T-helper 1 cell treated with Interleukin-12 subunit alpha and Interleukin-12 subunit beta and Interleukin-4 antibody, amounts not matched to agents 30 μg/mL and 1 μg/mL, for 36 hours (primary cell): ENCODE data around the gene BABAM2.
"Not testable (repeated sequence)": the region's sequence is repeated elsewhere in the genome, so short reads cannot be mapped to it uniquely, and the experiment has no call there.

Experiments
- H3K27ac Mint-ChIP-seq: one replicate; pipeline ENCODE4 v1.8.0; 2021; ENCODE audit warnings: mild to moderate bottlenecking, mixed read lengths
- H3K27me3 Mint-ChIP-seq: one replicate; pipeline ENCODE4 v1.8.0; 2021; ENCODE audit warnings: low read depth, mixed read lengths
- H3K36me3 Mint-ChIP-seq: one replicate; pipeline ENCODE4 v1.8.0; 2021; ENCODE audit warnings: low read depth, mixed read lengths
- H3K4me1 Mint-ChIP-seq: one replicate; pipeline ENCODE4 v1.8.0; 2021; ENCODE audit warnings: low read depth, mixed read lengths
- H3K4me3 Mint-ChIP-seq: one replicate; pipeline ENCODE4 v1.8.0; 2021; ENCODE audit warnings: mild to moderate bottlenecking, moderate library complexity, mixed read lengths
- H3K9me3 Mint-ChIP-seq: one replicate; pipeline ENCODE4 v1.8.0; 2021; ENCODE audit warnings: mixed read lengths

The BABAM2 gene

GRCh38 chr2:27863955-27864354 is 26.6 kb upstream of the BABAM2 start:
- not testable (repeated sequence) for H3K27me3 Mint-ChIP-seq, H3K9me3 Mint-ChIP-seq

DNA sequence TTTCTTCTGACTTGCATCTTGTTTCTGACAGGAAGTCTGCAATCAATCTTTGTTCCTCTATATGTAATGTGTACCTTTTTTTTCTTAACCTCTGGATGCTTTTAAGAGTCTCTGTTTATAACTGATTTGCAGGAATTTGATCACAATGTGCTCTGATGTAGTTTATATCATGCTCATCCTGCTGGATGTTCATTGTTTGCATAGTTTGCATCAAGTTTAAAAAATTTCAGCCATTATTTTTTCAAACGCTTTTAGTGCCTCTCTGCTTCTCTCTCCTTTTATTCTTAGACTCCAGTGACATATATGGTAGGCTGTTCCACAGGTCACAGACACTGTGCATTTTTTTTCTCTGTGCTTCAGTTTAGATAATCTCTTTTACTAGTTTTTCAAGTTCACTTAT is 24.3 kb upstream of the BABAM2 start:
- H3K9me3 Mint-ChIP-seq: no peaks in the 10 kb centered on the region
- no peaks in the 10 kb centered on the region for H3K4me1 Mint-ChIP-seq
- H3K36me3 Mint-ChIP-seq: no peaks in the 10 kb centered on the region
- no peak overlapping the region for H3K4me3 Mint-ChIP-seq
- no peaks in the 10 kb centered on the region for H3K27me3 Mint-ChIP-seq
- H3K27ac Mint-ChIP-seq: no peak overlapping the region

More at GRCh38 chr2:27863955-27864354, 26.6 kb upstream of the BABAM2 start:
- not testable (repeated sequence) for H3K36me3 Mint-ChIP-seq, H3K4me3 Mint-ChIP-seq, H3K4me1 Mint-ChIP-seq, H3K27ac Mint-ChIP-seq

- no peaks in the 10 kb centered on the region for H3K27me3 Mint-ChIP-seq
- H3K36me3 Mint-ChIP-seq: peaks cover 2% of the 10 kb centered on the region
- no peaks in the 10 kb centered on the region for H3K9me3 Mint-ChIP-seq
- H3K4me3 Mint-ChIP-seq: no peak overlapping the region
- no peaks in the 10 kb centered on the region for H3K4me1 Mint-ChIP-seq
- H3K27ac Mint-ChIP-seq: no peak overlapping the region
Observed at GRCh38 chr2:27869763-27870162, 20.8 kb upstream of the BABAM2 start.

DNA sequence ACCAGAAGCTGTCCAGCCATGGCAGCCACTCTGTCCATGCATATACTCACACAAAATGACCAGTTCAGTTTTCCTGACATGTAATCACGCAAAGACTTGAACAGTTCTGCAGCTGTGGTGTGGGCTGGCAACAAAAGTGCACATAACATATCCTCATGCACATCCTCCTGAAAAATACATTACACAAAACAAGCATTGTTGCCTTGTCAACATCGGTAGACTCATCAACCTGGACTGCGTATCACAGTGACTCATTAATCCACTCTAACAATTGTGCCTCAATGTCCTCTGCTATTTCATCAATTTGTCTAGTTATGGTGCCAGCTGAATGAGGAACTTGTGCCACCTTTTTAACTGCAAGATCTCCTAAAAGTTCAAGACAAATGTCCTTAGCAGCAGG is 19.8 kb upstream of the BABAM2 start:
- no peak overlapping the region for H3K4me3 Mint-ChIP-seq
- H3K27me3 Mint-ChIP-seq: no peaks in the 10 kb centered on the region
- peaks cover 2% of the 10 kb centered on the region for H3K36me3 Mint-ChIP-seq
- no peak overlapping the region for H3K27ac Mint-ChIP-seq
- no peaks in the 10 kb centered on the region for H3K4me1 Mint-ChIP-seq
- H3K9me3 Mint-ChIP-seq: peaks cover 2% of the 10 kb centered on the region

- Mint-ChIP-seq H3K27ac (no peak overlapping the region), H3K27me3 (no peaks in the 10 kb centered on the region), H3K4me3 (no peak overlapping the region), H3K9me3 (peaks cover 4% of the 10 kb centered on the region), H3K4me1 (no peaks in the 10 kb centered on the region), H3K36me3 (peaks cover 2% of the 10 kb centered on the region)
Observed at GRCh38 chr2:27871802-27872201, 18.7 kb upstream of the BABAM2 start.

DNA sequence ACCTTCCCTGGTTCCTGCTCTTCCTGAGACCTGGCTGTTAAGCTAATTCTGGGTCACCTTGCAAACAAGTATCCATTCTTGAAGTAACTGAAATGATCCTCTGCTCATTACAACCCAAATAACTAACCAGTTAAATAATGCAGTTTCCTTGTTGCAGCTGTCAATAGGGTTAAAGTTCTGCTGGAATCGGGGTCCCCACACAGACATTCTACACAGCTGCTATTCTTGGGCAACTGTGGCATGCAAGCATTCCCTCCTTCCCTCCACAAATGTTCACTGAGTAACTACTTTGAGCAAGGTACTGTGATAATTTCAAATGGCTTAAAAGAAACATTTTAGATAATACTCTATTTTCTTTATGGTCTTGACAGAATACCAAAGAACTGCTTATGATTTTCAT is 17.4 kb upstream of the BABAM2 start:
- peaks cover 2% of the 10 kb centered on the region for H3K36me3 Mint-ChIP-seq
- no peak overlapping the region for H3K4me3 Mint-ChIP-seq
- peaks cover 9% of the 10 kb centered on the region for H3K9me3 Mint-ChIP-seq
- no peak overlapping the region for H3K27ac Mint-ChIP-seq
- H3K27me3 Mint-ChIP-seq: no peaks in the 10 kb centered on the region
- H3K4me1 Mint-ChIP-seq: no peaks in the 10 kb centered on the region

- no peaks in the 10 kb centered on the region for H3K27me3 Mint-ChIP-seq
- H3K36me3 Mint-ChIP-seq: peaks cover 6% of the 10 kb centered on the region
- H3K4me3 Mint-ChIP-seq: no peak overlapping the region
- no peak overlapping the region for H3K27ac Mint-ChIP-seq
- H3K9me3 Mint-ChIP-seq: peaks cover 24% of the 10 kb centered on the region
- H3K4me1 Mint-ChIP-seq: no peaks in the 10 kb centered on the region
Observed at GRCh38 chr2:27875089-27875881, 15.2 kb upstream of the BABAM2 start.

GRCh38 chr2:27878825-27879224 is 11.7 kb upstream of the BABAM2 start:
- H3K36me3 Mint-ChIP-seq: peaks cover 8% of the 10 kb centered on the region
- no peak overlapping the region for H3K27ac Mint-ChIP-seq
- H3K9me3 Mint-ChIP-seq: peaks cover 39% of the 10 kb centered on the region
- H3K4me1 Mint-ChIP-seq: no peaks in the 10 kb centered on the region
- H3K4me3 Mint-ChIP-seq: no peak overlapping the region
- H3K27me3 Mint-ChIP-seq: no peaks in the 10 kb centered on the region

DNA sequence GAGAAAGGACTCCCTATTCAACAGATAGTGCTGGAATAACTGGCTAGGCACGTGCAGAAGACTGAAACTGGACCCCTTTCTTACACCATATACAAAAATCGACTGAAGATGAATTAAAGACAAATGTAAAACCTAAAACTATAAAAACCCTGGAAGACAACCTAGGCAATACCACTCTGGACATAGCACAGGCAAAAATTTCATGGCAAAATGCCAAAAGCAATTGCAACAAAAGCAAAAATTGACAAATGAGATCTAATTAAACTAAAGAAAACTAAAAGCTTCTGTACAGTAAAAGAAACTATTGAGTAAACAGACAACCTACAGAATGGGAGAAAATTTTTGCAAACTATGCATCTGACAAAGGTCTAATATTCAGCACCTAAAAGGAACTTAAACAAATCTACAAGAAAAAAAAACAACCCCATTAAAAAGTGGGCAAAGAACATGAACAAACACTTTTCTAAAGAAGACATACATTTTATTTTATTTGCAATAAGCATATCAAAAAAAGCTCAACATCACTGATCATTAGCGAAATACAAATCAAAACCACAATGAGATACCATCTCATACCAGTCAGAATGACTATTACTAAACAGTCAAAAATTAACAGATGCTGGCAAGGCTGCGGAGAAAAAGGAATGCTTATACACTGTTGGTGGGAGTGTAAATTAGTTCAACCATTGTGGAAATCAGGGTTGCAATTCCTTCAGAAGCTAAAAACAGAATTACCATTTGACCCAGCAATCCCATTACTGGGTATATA is 8.5 kb upstream of the BABAM2 start:
- not testable (repeated sequence) for H3K4me1 Mint-ChIP-seq, H3K4me3 Mint-ChIP-seq, H3K27me3 Mint-ChIP-seq, H3K27ac Mint-ChIP-seq, H3K36me3 Mint-ChIP-seq
- H3K9me3 Mint-ChIP-seq: peaks cover 35% of the 10 kb centered on the region

- H3K27ac Mint-ChIP-seq, H3K36me3 Mint-ChIP-seq, H3K4me1 Mint-ChIP-seq, H3K4me3 Mint-ChIP-seq, H3K27me3 Mint-ChIP-seq: not testable (repeated sequence)
- peaks cover 31% of the 10 kb centered on the region for H3K9me3 Mint-ChIP-seq
Observed at GRCh38 chr2:27882584-27882922, 8.0 kb upstream of the BABAM2 start.

DNA sequence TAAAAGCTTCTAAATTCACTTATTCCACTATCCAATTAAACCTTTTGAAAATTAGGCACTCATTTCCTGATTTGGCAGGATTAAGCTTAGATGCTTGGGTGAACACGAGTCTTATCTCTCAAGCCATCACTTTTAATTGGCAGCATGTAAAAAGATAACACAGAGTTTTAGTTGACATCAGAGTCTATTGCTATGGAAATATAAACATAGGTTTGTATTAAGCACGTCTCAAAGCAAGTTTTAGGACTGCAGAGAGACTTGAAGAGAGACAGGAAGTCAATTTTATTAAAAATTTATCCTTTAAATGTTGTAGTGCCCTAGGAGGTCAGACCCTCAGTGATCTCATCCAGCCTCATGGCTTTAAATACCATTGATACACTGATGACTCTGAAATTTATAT is 5.9 kb upstream of the BABAM2 start:
- H3K4me1 Mint-ChIP-seq: peaks cover 5% of the 10 kb centered on the region
- no peak overlapping the region for H3K4me3 Mint-ChIP-seq
- H3K36me3 Mint-ChIP-seq: peaks cover 7% of the 10 kb centered on the region
- H3K27ac Mint-ChIP-seq: no peak overlapping the region
- H3K9me3 Mint-ChIP-seq: peaks cover 22% of the 10 kb centered on the region
- H3K27me3 Mint-ChIP-seq: no peaks in the 10 kb centered on the region

DNA sequence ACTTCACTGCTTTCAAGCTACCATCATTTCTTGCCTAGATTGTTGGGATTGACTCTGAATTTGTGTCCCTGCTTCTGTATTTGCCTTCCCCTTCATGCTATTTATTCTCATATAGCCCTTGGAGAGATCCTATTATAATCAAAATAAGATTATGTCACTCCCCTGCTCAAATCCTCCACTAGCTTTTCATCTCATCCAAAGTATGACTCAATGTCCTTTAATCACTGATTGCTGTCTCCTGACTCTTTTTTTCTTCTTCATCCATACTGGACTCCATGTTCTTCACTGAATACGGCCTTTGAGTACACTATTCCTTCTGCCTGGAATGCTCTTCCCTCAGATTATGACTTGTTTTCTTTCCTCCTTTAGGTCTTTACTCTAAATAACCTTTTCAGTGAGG is 5.3 kb upstream of the BABAM2 start:
- peaks cover 16% of the 10 kb centered on the region for H3K9me3 Mint-ChIP-seq
- peaks cover 10% of the 10 kb centered on the region for H3K4me1 Mint-ChIP-seq
- no peak overlapping the region for H3K27ac Mint-ChIP-seq

GRCh38 chr2:27885661-27886060 is 4.9 kb upstream of the BABAM2 start:
- no peak overlapping the region for H3K27ac Mint-ChIP-seq
- H3K4me3 Mint-ChIP-seq: no peak overlapping the region
- H3K27me3 Mint-ChIP-seq: no peaks in the 10 kb centered on the region
- peaks cover 6% of the 10 kb centered on the region for H3K36me3 Mint-ChIP-seq
- H3K9me3 Mint-ChIP-seq: peaks cover 12% of the 10 kb centered on the region
- peaks cover 11% of the 10 kb centered on the region for H3K4me1 Mint-ChIP-seq

More for the DNA sequence above, 5.3 kb upstream of the BABAM2 start:
- no peak overlapping the region for H3K4me3 Mint-ChIP-seq
- peaks cover 6% of the 10 kb centered on the region for H3K36me3 Mint-ChIP-seq
- no peaks in the 10 kb centered on the region for H3K27me3 Mint-ChIP-seq

- H3K4me3 Mint-ChIP-seq: no peak overlapping the region
- peaks cover 5% of the 10 kb centered on the region for H3K27me3 Mint-ChIP-seq
- peaks cover 17% of the 10 kb centered on the region for H3K4me1 Mint-ChIP-seq
- H3K27ac Mint-ChIP-seq: no peak overlapping the region
- H3K36me3 Mint-ChIP-seq: peaks cover 10% of the 10 kb centered on the region
- H3K9me3 Mint-ChIP-seq: peaks cover 12% of the 10 kb centered on the region
Observed at GRCh38 chr2:27886322-27886721, 4.2 kb upstream of the BABAM2 start.

GRCh38 chr2:27887111-27887510 is 3.4 kb upstream of the BABAM2 start:
- peaks cover 5% of the 10 kb centered on the region for H3K27me3 Mint-ChIP-seq
- H3K27ac Mint-ChIP-seq: no peak overlapping the region
- peaks cover 6% of the 10 kb centered on the region for H3K9me3 Mint-ChIP-seq
- no peak overlapping the region for H3K4me3 Mint-ChIP-seq
- H3K4me1 Mint-ChIP-seq: peaks cover 24% of the 10 kb centered on the region
- H3K36me3 Mint-ChIP-seq: peaks cover 5% of the 10 kb centered on the region
